Measurements from ENCODE around the gene STK33. TPM values are rescaled to one million over a fixed set of nuclear protein-coding genes. Genes with fewer than 3 reads are reported as not detected.

Gene STK33
- total and polyA plus RNA-seq, 7 donors, result 0.30 to 8.2 (median 2.7) TPM

- DNase-seq (no peak), ATAC-seq (no peak)
- Histone ChIP-seq H3K4me3 (no peak overlapping the region), H3K9me3 (no peaks in the 10 kb centered on the region), H3K27me3 (ENCODE audit: insufficient read depth in 3 of 3, low read length in 2 of 3) (no peaks in the 10 kb centered on the region), H3K27ac (no peak overlapping the region), H3K36me3 (ENCODE audit: insufficient read depth in 1 of 2, low read depth in 1 of 2) (no peaks in the 10 kb centered on the region), H3K4me1 (no peaks in the 10 kb centered on the region)
- TF ChIP-seq CTCF (IDR thresholded peaks at IDR 0.05), result no peak
- intact Hi-C loops (cut with DNase I), result no loop called here
- WGBS, 3 donors, result 84 to 88% (median 88%) methylated on average over 9 of the region's 9 CpGs
Measured at GRCh38 chr11:8382436-8383053, 211.5 kb downstream of the STK33 start.

DNA sequence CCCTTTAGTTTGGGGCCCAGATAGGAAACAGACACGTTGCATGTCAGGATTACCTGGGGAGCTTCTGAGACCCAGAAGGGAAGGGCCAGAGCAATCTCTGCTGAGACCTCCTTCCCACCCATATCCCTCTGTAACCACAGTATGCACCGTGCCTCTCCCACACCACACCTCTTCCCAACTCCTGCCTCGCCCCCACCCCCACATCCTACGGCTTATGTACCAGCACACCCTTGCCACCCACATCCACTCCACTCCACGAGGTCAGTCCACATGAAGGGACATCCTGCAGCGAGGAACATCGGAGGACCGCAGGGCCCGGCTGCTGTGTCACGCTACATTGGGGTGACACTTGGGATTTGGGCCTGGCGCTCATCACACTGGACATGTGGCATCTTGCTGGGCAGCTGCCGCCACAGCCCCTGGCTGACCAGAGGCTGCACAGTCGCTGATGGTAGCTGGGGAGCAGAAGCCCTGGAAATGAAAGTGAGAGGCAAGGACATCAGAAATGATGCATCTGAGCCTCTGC lies 212.1 kb downstream of the STK33 start:
- 63 to 71% (median 67%) methylated on average over 13 of the region's 13 CpGs for WGBS, 3 donors
- no peak overlapping the region for H3K4me3 ChIP-seq
- no peaks in the 10 kb centered on the region for H3K36me3 ChIP-seq (ENCODE audit: insufficient read depth in 1 of 2, low read depth in 1 of 2)
- DNase-seq, result no peak
- no peak for TF ChIP-seq CTCF (IDR thresholded peaks at IDR 0.05)
- ATAC-seq, result no peak
- no peaks in the 10 kb centered on the region for H3K9me3 ChIP-seq
- intact Hi-C loops (cut with DNase I), result no loop called here
- H3K27me3 ChIP-seq (ENCODE audit: insufficient read depth in 3 of 3, low read length in 2 of 3), result no peaks in the 10 kb centered on the region
- H3K4me1 ChIP-seq, result no peaks in the 10 kb centered on the region
- H3K27ac ChIP-seq, result no peak overlapping the region

DNA sequence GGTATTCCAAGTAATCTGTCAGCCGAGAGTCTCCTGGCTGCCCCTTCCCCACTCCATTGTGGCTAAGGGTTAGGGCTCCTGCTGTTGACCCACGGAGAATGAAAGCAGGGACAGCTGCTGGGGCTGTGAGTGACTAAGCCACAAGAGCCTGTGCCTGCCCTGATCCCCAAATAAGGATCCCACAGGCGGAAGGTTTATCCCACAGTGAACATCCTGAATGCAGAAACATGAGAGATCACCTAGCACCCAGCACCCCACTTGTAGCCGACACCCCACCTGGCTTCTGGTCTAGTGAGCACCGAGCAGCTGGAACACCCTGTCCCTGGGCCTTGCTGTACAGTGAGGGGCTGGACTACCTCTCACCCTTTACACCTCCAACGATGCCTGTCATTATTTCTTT lies 212.7 kb downstream of the STK33 start:
- H3K4me1 ChIP-seq, result no peaks in the 10 kb centered on the region
- H3K27ac ChIP-seq, result no peak overlapping the region
- H3K9me3 ChIP-seq, result no peaks in the 10 kb centered on the region
- WGBS, 3 donors, result 71 to 81% (median 77%) methylated on average over 6 of the region's 6 CpGs
- no peak for ATAC-seq
- intact Hi-C loops (cut with DNase I), result no loop called here
- H3K27me3 ChIP-seq (ENCODE audit: insufficient read depth in 3 of 3, low read length in 2 of 3), result no peaks in the 10 kb centered on the region
- DNase-seq, result no peak
- no peak for TF ChIP-seq CTCF (IDR thresholded peaks at IDR 0.05)
- no peaks in the 10 kb centered on the region for H3K36me3 ChIP-seq (ENCODE audit: insufficient read depth in 1 of 2, low read depth in 1 of 2)
- no peak overlapping the region for H3K4me3 ChIP-seq

- no peak for TF ChIP-seq CTCF (IDR thresholded peaks at IDR 0.05)
- intact Hi-C loops (cut with DNase I), result no loop called here
- Histone ChIP-seq H3K4me3 (no peak overlapping the region), H3K9me3 (no peaks in the 10 kb centered on the region), H3K36me3 (ENCODE audit: insufficient read depth in 1 of 2, low read depth in 1 of 2) (no peaks in the 10 kb centered on the region), H3K27me3 (ENCODE audit: insufficient read depth in 3 of 3, low read length in 2 of 3) (no peaks in the 10 kb centered on the region), H3K27ac (no peak overlapping the region), H3K4me1 (no peaks in the 10 kb centered on the region)
- no peak for ATAC-seq
- DNase-seq, result no peak
- WGBS, 3 donors, result 53 to 65% (median 58%) methylated on average over 4 of the region's 4 CpGs
Measured at GRCh38 chr11:8375932-8376331, 218.1 kb downstream of the STK33 start.

- Histone ChIP-seq H3K4me3 (no peak overlapping the region), H3K27ac (no peak overlapping the region), H3K9me3 (no peaks in the 10 kb centered on the region), H3K27me3 (ENCODE audit: insufficient read depth in 3 of 3, low read length in 2 of 3) (no peaks in the 10 kb centered on the region), H3K36me3 (ENCODE audit: insufficient read depth in 1 of 2, low read depth in 1 of 2) (no peaks in the 10 kb centered on the region), H3K4me1 (no peaks in the 10 kb centered on the region)
- WGBS, 3 donors, result 44 to 48% (median 45%) methylated on average over 3 of the region's 3 CpGs
- ATAC-seq, result no peak
- TF ChIP-seq CTCF (IDR thresholded peaks at IDR 0.05), result no peak
- DNase-seq, result no peak
- intact Hi-C loops (cut with DNase I), result no loop called here
Measured at GRCh38 chr11:8375460-8375859, 218.6 kb downstream of the STK33 start.
